Cardiac fibroblast (primary cell): Measurements from ENCODE around the gene RIPOR2.
"Not testable (repeated sequence)": the region's sequence is repeated elsewhere in the genome, so short reads cannot be mapped to it uniquely, and the experiment has no call there.

ENCODE experiments used
- DNase-seq, 2 donors: peaks; one replicate each; pipeline versions ENCODE4 v3.0.0 to v3.0.0-alpha.2; 2010; ENCODE audit warnings: low read depth in 2 of 2
- H3K4me3 ChIP-seq, 2 donors: replicated peaks in 1 of 2; 1 replicate in 1 of 2; 2 replicates in 1 of 2; pipeline ENCODE4 v1.5.1; 2011; ENCODE audit warnings: low read depth in 2 of 2, low read length in 2 of 2, mild to moderate bottlenecking in 2 of 2, moderate library complexity in 1 of 2
- CTCF ChIP-seq: IDR thresholded peaks from one replicate; pipeline ENCODE4 v1.5.1; 2011; ENCODE audit warnings: low read depth, mild to moderate bottlenecking, low read length, inconsistent platforms

The RIPOR2 gene

GRCh38 chr6:24922170-24922569 is 13.6 kb downstream of the RIPOR2 start:
- DNase-seq: no peak
- TF ChIP-seq CTCF: no peak
- no peak overlapping the region for H3K4me3 ChIP-seq

DNA sequence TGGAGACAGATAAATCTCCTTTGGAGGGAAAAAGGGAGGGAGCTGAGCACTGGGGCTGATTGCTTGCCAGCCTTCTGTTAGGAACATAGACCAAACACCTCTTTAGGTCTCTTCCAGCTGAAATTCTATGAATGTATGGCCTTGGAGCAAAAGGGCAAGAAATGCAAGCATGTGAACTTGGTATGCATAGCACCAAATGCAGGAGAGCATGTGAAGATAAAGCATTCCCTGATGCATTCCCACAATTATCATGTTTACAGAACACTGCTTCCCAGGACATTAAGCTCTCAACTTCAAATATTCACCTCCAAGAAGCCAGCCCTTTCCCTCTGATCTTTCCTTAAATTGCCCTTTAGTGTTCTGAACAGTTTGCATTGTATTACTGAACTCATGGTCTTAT is 15.6 kb downstream of the RIPOR2 start:
- no peak for TF ChIP-seq CTCF
- no peak overlapping the region for H3K4me3 ChIP-seq

DNA sequence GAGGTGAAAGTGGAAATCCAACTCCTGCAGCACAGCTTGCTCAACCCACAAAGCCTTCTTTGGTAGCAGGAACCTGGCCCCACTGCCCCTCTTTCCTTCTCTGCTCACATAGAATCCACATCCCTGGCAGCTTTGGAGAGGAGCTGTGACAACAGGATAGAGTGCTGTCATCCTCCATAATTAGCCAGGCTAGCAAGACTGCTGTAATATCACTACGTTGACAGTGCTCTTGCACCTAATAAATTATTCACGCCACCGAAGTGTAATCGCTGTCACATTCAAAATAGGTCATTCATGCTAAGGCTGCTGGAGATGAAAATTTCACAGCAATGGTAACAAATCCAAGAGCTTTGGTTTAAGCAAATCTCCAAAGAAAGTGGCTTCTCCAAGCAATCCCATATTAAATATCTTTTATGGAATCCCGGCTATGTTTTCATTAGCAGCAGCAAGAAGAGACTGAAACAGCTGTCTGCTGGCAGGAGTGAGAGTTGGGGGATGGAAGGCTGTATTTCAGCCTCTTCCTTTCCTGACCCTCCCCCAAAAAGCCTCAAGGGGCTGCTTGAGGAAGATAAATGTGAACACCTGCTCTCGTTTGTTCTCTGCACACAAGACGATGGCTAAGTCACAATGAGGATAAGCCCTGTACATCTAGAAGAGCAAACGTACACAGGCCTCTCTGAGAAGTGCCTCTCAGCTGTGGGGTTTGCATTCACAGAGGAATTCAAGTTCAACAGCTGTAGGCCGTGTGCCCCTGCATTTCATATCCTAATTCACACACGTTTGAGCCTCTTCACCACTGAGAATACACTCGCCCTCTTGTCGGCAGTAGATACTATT is 16.5 kb downstream of the RIPOR2 start:
- no peak for TF ChIP-seq CTCF
- H3K4me3 ChIP-seq: no peak overlapping the region
- DNase-seq: no peak

More for the DNA sequence above, 15.6 kb downstream of the RIPOR2 start:
- no peak for DNase-seq

DNA sequence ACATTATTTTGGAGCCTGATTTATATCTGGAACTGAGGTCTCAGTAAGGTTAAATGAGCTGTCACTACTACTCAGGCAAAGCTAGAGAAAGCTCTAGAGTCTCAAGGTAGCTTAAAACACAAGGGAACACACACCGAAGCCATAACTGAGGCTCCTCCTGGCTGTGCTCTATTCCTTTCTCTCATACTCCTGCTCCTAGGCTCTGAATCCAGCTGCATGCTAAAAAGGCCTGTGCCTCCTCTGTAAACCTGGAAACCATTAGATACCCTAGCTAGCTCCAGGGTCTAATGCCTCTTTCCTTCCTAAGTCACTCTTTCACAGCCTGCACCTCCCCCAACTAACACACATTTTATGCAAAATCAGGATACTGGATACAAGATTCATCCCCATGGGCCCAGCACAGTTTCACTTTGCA is 17.1 kb downstream of the RIPOR2 start:
- no peak for TF ChIP-seq CTCF
- DNase-seq: peak in 1 of 2 donors; percentile 24
- no peak overlapping the region for H3K4me3 ChIP-seq

DNA sequence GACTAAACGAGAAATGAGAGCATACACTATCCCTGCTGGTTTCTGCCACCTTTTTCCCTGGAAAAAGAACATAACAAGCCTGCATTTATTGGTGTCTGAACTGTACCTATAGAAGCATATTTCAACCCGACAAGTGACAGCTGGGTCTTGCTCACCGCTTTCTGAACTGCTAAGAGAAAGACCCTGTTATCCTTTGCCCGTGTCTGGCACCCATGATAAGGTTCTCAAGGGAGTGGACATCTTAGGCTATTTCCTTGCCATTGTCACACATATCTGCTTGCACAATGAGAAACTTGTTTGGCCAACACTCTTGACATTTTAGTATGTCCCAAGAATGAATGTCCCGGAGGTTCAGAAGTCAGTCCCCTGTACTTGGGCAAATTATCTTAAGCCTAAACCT is 19.3 kb downstream of the RIPOR2 start:
- H3K4me3 ChIP-seq: no peak overlapping the region
- no peak for TF ChIP-seq CTCF
- no peak for DNase-seq

DNA sequence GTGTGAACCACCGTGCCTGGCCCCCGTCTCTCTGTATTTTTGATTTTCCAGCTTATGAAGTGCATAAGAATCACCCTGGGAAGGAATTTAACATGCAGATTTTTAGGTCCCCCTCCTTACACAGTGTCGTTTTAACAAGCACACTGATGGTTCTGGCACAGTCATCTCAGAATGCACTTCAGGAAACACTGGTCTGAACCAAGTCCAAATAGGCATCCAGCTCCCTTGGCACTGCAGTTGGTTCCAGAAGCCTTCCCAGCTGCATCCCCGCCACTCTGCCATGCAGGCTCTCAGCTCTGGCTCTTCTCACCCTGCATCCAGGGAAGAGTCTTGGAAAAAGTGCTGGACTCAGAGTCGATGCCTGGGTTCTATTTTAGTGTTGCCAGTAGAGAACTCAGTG is 20.1 kb downstream of the RIPOR2 start:
- no peak overlapping the region for H3K4me3 ChIP-seq
- DNase-seq: no peak
- TF ChIP-seq CTCF: no peak

DNA sequence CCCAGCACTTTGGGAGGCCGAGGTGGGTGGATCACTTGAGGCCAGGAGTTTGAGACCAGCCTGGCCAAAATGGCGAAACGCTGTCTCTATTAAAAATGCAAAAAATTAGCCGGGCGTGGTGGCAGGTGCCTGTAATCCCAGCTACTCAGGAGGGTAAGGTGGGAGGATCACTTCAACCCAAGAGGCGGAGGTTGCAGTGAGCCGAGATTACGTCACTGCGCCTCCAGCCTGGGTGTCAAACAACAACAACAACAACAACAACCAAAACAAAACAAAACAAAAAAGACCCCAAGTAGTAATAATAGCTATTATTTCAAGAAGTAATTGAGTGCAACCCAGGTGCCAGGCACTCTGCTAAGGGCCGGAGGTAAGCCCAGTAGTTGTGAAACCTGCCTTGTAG is 21.7 kb downstream of the RIPOR2 start:
- not testable (repeated sequence) for H3K4me3 ChIP-seq, DNase-seq
